OCI-M2 (cell line): Measurements from ENCODE around the gene RHEB.

Experiments used
- DNase-seq: peaks from one replicate; lab custom pipeline; 2025; ENCODE audit not compliant: unreplicated experiment; lab: John Stamatoyannopoulos, UW

Gene RHEB

DNA sequence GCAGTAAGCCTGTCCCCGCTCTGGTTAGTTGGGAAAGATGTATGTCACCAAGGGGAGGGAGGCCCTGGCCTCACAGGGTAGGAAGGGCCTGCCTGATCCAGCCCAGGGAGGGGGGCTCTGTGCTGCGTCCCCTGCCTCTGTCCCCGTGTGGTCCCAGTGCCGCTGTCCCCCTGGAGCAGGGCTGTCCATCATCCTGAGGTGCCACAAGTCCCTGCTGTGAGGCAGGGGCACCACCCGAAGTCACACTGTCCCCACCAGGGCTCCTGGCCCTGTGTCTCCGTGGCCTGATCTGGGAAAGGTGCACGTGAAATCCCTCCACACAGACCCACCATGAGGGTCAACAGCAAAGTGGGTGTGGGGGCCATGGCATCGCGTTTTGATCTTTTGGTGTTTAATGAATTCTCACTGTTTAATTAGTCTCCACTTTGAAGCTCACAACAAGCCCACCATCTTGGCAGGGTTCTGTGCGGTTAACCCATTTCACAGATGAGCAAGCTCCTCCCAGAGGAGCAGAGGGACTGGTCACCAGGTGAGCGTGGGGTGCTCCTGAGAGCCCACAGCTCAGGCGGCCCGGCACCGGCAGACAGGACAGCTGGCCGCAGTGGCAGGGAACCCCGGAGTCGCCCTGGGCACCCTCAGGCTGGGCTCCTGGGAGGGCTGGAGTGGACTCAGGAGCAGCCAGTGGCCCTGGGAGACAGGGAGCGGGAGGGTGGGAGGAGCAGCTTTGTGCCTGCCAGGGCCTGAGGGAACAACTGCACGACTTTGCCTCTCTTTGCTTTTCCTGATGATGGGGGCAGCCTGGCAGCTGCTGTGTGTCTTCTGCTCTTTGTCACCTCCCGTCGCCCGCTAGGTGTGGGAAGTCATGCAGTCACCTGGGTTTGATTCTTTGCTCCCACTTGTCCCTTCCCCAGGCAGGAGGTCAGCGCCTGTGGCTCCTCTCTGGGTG is 67.8 kb downstream of the RHEB start:
- no peak for DNase-seq

DNA sequence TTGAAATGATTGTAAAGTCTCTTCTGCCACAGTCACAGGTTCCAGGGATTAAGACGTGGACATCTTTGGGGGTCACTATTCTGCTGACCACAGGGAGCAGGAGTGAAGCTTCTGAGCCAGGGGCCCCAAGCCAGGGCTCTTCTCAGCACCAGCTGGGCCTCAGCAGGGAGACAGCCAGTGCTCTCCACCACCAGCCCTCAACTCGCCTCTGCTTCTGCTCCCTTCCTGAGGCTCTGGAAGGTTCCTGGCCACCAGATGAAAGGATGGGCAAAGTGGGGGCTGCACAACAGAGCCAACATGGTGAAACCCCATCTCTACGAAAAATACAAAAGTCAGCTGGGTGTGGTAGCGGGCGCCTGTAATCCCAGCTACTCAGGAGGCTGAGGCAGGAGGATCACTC is 68.5 kb downstream of the RHEB start:
- DNase-seq: no peak

DNA sequence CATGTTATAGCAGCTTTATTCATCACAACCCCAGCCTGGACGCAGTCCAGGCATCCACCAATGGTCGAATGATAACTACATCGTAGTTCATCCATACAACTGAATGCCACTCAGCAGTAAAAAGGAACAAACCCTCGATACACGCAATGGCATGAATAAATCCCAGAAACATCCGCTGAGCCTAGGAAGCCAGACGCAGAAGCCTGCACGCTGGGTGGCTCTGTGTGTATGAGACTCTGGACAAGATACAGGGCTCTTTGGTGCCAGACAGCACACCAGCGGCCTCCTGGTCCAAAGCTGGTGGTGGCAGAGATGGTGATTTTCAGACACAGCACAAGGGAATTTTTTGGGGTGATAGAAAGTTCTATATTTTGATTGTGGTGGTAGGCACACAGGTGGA is 69.7 kb downstream of the RHEB start:
- DNase-seq: no peak

DNA sequence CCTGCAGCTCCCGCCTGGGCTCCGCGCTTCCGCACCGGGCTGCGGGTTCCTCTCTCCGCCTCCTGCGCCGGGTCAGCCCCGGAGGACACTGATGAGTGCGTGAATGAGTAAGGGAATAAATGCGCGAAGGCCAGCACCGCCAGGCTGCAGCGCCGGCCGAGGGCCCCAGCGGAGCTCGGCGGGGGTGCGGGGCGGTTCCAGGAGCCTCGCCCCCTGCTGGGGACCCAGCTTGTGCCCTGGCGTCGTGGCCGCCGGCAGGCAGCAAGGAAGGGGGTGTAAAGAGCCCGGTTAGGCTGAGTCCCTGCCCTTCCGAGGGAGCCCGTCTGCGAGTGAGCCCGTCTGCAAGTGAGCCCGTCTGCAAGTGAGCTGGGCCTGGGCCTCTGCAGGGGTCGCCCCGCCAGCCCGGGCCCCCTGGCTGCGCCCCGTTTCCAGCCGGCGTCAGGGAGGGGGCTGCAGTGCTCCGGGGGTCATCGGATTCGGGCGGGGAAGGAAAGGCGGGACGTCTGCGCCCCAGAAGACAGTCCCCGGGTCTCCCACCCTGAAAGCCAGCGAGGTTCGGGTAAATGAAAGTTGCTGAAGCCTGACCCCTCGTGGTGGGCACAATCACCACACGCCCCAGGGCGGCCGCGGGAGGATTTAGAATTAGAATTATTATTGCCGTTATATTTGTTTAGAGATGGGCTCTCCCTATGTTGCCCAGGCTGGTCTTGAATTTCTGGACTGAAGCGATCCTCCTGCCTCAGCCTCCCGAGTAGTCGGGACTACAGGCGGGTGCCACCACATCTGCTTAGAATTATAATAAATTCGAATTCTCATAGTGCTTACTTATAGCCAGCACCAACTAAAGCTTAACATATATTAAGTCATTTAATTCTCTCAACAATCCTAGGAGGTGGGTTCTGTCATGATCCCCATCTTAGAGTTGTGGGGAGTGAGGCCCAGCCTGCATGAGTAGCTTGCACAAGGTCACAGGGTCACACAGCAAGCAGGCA is 71.1 kb downstream of the RHEB start:
- no peak for DNase-seq

DNA sequence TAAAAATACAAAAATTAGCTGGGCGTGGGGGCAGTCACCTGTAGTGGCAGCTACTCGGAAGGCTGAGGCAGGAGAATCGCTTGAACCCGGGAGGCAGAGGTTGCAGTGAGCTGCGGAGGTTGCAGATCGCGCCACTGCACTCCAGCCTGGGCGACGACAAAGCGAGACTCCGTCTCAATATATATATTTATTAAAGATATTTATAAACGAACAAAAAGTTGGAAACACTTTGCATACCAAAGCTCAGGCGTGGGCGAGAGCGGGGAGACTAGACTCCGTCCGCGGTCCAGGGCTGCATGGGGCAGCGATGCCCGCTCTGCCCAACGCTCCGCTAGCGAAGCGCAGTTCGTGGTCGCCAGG is 71.8 kb downstream of the RHEB start:
- DNase-seq: no peak

DNA sequence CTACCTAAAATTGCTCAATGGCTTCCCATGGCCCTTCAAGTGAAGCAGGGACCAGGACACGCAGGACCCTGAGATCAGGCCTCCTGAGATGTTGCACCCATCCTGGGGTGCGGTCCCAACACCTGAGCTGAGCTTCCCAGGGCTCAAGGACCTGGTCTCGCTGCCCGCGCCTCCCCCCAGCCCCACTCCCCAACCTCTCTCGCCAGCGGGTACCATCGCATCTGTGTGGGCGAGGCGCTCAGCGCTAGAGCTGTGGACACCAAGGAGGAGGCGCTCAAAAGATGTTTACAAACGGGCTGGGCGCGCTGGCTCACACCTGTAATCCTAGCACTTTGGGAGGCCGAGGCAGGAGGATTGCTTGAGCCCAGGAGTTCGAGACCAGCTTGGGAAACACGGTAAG is 72.4 kb downstream of the RHEB start:
- no peak for DNase-seq

DNA sequence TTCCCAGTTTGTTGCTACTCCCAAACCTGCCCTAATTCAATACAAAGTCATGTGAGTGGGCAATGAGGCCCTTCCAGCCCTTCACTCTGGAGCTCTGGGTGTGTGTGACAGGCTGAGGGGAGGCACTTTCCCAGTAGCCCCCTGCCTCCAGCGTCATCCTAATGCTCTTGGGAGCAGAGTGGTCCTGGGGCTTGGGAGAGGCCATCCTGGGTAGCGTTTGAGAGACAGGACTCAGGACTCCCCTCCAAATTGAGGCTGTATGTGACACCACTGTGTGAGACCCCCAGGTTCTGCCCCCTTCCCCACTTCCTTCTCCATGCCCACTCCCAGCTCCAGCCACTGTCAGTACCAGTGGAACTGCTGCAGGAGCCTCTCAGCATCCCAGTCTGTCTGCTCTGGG is 73.3 kb downstream of the RHEB start:
- DNase-seq: no peak

DNA sequence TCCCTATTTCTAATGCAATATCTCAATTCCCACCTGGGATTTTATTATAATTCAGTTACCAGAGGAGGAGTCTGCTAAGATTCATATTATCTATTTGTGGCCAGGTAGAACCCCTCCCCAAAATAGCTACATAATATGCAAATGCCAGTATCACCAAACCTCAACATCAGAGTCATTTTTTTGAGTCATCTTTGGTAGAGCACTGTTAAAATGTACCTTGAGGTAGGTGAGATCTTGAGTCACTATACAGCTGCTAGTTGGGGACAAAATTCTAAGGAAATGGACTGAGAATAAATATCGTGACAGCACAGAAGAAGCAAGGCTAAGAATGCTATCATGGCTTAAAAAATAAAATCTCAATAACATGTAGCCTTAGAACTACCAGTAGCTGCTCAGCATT is 75.1 kb downstream of the RHEB start:
- no peak for DNase-seq

DNA sequence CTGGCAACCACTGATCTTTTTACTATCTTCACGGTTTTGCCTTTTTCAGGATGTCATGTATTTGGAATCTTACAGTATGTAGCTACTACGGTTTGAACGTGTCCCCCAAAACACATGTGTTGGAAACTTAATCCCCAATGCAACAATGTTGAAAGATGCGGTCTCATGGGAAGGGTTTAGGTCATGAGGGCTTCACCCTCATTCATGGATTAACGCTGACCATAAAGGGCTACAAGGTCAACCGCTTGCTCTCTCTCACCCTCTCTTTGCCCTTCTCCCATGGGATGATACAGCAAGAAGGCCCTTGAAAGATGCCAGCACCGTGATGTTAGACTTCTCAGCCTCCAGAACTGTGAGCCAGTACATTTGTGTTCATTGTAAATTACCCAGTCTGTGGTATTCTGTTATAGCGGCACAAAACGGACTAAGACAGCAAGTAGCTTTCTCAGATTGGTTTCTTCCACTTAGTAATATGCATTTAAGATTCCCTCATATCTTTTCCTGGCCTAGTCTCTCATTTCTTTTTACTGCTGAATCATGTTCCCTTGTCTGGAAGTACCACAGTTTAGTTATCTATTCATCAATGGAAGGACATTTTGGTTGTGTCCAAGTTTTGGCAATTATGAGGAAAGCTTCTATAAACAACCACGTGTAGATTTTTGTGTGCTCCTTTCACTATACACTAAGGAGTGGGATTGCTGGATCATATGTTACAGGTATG is 76.8 kb downstream of the RHEB start:
- no peak for DNase-seq

DNA sequence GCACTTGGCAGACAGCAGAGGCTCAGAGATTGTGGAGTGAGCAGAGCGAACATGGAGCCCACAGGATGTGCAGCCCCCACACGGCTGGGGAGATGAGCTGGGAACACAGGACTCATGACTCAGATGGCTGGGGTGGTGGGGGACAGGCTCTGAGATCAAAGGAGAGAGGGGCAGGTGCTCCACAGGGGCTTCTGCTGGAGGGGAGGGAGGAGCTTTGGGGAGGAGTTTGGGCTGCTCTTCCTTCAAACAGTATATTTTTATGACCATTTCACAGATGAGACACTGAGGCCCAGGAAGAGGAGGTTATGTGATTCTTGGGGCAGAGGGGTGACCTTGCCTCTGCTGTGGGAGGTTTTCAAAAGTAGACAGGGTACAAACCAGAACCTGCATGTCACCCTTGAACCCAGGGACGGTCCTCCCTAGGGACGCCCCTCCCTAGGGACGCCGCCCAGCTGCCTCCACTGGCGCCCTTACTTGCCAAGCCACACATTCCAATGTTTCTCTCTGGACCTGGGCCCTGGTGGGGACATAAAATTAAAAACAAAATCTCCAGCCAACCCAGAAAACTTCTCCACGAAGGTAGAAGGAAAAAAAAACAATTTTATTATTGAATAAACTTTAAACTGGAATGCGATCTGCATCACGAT is 78.8 kb downstream of the RHEB start:
- no peak for DNase-seq

DNA sequence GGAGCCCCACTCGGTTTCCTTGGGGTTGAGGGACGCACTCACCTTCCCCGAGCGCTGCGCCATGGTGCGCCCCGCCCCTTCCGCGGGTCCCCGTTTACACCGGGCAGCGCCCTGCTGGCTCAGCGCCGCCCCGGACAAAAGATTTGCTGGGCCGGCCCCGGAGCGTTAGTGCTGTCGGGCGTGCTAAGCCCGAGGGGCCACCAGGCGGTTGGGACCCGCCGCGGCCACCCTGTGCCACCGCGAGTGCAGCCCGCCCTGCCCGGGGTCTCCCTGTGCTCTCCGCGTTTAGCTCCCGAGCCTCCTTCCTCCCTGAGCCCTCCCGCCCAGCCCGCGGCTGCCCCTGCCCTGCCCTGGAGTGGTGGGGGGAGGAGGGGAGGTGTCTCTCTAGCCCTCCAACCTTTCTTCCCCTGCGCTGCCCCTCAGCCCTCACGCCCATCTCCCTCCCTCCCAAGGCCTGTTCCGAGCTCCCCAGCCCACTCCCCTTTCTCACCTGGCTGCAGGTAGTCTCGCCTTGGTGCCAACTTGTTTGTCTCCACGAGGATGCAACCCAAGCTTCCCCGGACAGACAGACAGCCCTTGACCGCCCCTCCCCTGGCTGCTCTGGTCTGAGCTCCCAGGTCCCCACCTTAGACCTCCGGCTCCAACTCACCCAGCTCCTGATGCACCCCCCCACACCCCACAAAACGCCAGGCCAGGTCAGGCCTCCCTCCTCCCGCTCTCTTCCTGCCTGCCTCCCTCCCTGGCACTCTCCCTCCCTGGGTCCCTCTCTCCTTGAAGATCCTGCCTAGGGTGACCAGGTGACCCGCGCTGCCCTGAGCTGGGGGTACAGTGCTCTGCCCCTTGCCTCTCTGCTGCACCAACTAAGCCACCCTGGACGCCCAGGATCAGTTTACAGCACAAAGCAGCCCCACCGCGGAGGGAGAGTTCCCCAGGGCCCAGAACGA is 79.6 kb downstream of the RHEB start, which contains the start of gene CRYGN:
CRYGN (minus strand) TSS at position 287 of the 944 bp plus-strand sequence; CDS start at position 63, 224 bp downstream.
- no peak for DNase-seq

DNA sequence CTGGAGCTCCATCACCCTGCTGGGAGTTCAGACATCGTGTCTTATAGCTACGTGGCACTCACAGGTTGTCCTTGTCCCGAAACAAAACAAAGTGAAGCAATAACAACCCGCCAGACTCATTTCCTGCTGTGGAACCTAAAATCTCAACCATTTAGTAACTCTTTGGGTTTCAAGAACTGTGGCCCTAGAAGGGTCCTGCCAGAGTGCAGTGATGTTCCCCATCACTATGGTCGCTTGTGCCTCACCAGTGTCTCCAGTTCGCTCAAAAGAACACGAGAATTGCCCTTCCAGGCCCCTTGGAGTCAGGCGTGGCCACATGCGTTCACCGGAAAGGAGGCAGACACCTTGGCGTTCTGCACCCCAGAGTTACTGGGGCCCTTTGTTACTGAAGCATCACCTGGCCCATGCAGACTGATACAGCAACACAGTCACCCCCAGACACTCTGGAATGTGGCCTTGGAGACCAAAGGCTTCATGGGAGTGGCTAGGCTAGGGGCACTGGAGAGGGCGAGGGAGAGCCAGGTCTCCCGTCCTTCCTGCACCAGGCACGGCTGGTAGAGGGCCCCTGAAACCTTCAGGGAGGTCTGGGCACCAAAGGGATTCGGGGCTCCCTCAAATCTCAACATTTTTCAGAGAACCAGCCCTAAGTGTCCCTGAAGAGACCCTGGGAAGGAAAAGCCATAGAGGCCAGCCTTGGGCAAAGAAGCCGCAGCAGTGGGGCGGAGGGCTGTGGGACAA is 80.7 kb downstream of the RHEB start:
- no peak for DNase-seq

DNA sequence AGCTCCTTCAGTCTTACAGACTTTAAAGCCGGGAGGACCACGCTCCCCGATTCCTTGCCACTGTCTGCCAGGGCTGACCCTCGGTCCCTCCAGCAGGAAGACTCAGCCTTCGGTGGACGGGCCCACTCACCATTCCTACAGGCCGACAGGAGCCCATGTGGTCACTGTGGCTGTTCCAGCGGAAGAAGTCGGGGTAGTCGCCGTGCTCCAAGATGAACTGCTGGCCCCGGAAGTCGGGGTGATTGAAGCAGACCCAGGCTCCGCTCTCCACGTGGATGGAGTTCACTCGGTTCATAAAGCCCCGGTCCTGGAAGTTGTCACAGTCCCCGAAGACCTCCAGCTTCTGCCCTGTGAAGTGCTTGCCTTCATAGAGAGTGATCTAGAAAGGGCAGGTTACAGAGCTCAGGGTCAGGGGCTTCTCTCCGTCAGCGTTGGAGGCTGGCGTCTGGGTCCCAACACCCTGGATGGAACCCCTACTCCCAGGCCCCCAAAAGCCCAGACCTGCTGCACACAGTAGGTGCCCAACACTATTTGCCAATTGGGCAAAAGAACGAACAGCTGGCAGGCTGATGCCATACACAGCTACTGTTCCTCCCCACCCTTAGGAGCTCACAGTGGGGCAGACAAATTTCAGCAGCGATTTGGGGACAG is 81.7 kb downstream of the RHEB start:
- DNase-seq: no peak

DNA sequence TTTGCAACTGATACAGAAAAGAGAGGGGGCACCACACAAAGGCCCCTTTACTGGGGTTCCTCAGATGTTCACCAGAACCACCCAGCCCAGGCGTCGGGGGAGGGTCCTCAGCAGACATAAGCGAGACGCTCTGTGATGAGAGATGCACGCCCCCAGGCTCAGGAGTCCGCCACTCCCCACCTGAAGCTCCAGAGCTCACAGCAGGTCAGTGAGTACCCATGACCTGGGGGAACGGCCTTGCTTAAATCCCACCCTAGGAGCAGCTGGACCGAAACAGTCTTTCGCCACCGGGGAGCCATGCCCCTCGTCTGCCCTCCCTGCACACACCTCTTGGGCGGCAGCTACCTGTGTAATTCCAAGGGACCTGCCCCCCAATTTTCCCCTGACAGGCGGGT is 82.5 kb downstream of the RHEB start:
- DNase-seq: no peak

DNA sequence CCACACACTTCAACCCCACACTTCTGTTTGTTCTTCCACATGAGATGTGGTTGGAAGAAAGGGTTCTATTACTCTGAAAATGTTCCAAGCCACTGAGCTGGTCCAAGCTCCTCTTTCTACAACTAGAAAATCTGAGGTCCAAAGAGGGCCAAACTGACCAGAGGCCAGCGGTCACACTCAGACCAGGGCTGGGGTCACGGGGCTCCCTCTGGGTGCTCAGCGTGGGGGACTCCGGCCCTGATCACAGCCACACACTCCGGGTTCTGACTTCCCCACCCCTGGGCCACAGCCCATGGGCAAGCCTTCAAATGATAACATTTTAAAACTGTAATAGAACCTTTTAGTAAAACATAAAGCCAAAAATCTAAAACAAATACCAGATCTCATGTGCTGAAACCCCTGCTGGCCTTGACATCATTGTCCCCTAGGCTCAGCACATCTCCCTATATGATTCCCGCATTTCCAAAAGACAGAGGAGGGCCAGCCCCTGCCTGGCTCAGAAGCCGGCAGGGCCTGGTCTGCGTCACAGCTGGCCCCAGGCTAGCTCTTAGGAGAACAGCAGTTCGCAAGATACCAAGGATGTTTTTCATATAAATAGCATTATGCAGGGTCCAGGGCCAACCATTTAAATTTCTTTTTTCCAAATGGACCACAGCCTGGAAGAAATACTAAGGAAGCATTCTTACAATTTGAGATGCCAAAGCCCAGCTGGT is 83.1 kb downstream of the RHEB start:
- no peak for DNase-seq

DNA sequence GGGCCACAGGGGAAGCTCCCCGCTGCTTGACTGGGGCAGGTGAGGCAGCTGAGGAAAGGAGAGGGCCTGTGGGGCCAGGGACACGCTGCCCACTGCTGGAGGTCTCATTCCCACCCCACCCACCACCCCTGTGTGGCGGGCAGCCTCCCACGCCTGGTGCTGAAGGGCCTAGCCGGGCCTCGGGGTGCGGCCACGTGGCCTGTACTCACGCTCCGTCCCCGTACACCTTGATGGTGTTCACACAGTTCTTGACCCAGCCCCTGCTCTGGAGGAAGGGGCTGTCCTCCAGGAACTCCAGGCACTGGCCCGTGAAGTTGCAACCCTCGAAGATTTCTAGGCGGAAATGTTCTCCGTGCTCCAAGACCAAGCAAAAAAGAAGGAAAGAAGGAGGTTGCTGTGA is 83.7 kb downstream of the RHEB start:
- no peak for DNase-seq

DNA sequence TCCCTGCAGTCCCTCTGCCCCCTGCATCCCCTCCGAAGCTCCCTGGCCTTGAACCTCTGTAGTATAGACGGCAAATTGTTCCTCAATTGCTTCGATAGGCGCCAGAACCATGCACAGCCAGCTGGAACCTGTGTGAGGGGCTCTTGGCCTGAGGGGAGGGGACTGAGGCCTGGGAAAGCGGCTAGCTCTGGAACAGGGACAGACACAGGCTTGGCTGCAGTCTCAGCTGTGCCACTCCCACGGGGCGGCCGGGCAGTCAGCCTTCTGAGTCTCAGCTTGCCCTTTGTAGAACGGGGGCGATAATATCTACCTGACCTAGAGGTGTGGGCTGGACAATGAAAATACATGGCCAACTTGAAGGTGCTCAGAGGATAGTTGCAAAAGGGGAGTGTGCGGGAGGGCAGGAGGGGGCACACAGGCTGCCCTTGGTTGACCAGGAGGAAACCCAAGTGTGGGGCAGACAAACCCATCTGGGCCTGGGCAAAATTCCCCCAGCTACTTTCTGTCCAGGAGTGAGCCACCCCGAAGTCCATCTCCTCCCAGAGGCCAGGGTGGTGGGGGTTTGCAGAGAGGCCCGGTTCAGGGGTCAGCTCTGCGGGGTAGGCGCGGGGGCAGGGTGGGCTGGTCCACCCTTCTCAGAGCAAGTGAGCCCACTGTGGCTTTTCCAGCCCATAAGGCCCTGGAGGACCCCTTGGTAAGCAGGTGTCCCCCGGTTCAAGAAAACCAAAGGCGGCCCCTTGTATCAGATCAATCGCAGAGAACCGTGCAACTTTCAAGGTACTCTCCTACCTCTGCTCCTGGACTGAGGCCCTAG is 84.4 kb downstream of the RHEB start:
- DNase-seq: no peak
